Natural killer cell (primary cell): Measurements from ENCODE around the gene P2RY13. TPM values are rescaled to one million over a fixed set of nuclear protein-coding genes. Genes with fewer than 3 reads are reported as not detected.

Experiments
- ATAC-seq, 3 donors: fragments of 150-1000 bp in 2 of 3; fragments of 200-7000 bp in 1 of 3; cut with Tn5 transposase; 1 replicate in 1 of 3; 2 replicates in 2 of 3; pipeline ENCODE4 v1.10.0; 2021; ENCODE audit warnings: mild to moderate bottlenecking in 2 of 3, moderate library complexity in 2 of 3
- DNase-seq, 2 donors: peaks; one replicate each; pipeline versions ENCODE4 v3.0.0 to v3.0.0-alpha.2; 2013 to 2021; ENCODE audit warnings: mixed read lengths in 1 of 2
- H3K27ac ChIP-seq: one replicate; pipeline ENCODE4 v1.5.1; 2013; ENCODE audit warnings: mild to moderate bottlenecking, low read length
- H3K27me3 ChIP-seq: one replicate; pipeline ENCODE4 v1.6.1; 2013; ENCODE audit warnings: low read length; ENCODE audit not compliant: control insufficient read depth, insufficient read depth
- H3K36me3 ChIP-seq: one replicate; pipeline ENCODE4 v1.6.1; 2013; ENCODE audit warnings: low read length; ENCODE audit not compliant: control insufficient read depth, insufficient read depth
- H3K4me1 ChIP-seq: one replicate; pipeline ENCODE4 v1.6.1; 2013; ENCODE audit warnings: low read length; ENCODE audit not compliant: control insufficient read depth, insufficient read depth
- H3K4me3 ChIP-seq: one replicate; pipeline ENCODE4 v1.5.1; 2013; ENCODE audit warnings: low read length
- H3K9me3 ChIP-seq: one replicate; pipeline ENCODE4 v1.6.1; 2013; ENCODE audit warnings: low read length; ENCODE audit not compliant: control insufficient read depth, insufficient read depth
- H3K27ac Mint-ChIP-seq, 2 donors: one replicate each; pipeline ENCODE4 v1.8.0; 2022; ENCODE audit warnings: mild to moderate bottlenecking in 2 of 2, mixed read lengths in 2 of 2, moderate library complexity in 1 of 2
- H3K27me3 Mint-ChIP-seq, 2 donors: one replicate each; pipeline ENCODE4 v1.8.0; 2022; ENCODE audit warnings: low read depth in 2 of 2, mixed read lengths in 2 of 2
- H3K36me3 Mint-ChIP-seq: one replicate; pipeline ENCODE4 v1.8.0; 2022; ENCODE audit warnings: mixed read lengths
- H3K4me1 Mint-ChIP-seq, 2 donors: one replicate each; pipeline ENCODE4 v1.8.0; 2022; ENCODE audit warnings: mixed read lengths in 2 of 2
- H3K4me3 Mint-ChIP-seq: one replicate; pipeline ENCODE4 v1.8.0; 2022; ENCODE audit warnings: mild to moderate bottlenecking, moderate library complexity, mixed read lengths
- H3K9me3 Mint-ChIP-seq, 2 donors: one replicate each; pipeline ENCODE4 v1.8.0; 2022; ENCODE audit warnings: mixed read lengths in 2 of 2
- WGBS: methylation state at CpG from one replicate; pipeline ENCODE4 v1.1.7; 2013; ENCODE audit warnings: missing lambda C conversion rate; ENCODE audit not compliant: insufficient coverage; 5-methylcytosine and 5-hydroxymethylcytosine counted together
- intact Hi-C: fragments of 100-400 bp; cut with micrococcal nuclease; formaldehyde crosslinking; loops from one replicate; pipeline ENCODE4 v1.14.2; 2022
- total RNA-seq, 4 donors: library from RNA; stranded (reverse); fragments of 120-200 nt in 1 of 4; gene quantifications; one replicate each; pipeline versions ENCODE4 v1.2.3 to v1.2.4, GENCODE V29; 2013 to 2022
- TF ChIP-seq, protein P1 (sequence below): fragments of 200-600 bp; IDR thresholded peaks from one replicate; pipeline ENCODE4 v1.8.0; 2022; ENCODE audit warnings: antibody characterized with exemption

The P2RY13 gene
- total RNA-seq, 3 donors from 2014 or later (not counting 1 experiment from before 2014, with no cell fraction given), result 0.59 to 6.5 (median 0.88) TPM

DNA sequence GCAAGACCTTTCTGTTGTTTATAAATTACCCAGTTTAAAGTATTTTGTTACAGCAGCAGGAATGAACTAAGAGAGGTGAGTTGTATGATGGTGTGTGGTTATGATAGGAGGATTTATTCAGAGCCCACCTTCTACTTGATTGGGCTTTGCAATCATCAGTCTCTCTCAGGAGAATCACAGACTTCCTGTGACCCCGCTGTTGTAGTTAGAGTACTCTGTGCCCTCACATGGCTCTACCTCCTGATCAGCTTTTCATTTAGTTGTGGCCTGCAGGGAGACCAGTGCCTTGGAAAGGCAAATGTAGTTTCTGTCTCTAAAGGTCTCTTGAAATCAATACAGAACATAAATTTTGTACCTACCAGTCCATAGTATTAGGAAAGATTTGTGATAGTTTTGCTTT lies 43.4 kb downstream of the P2RY13 start:
- Histone ChIP-seq H3K27ac (no peak overlapping the region), H3K4me3 (no peak overlapping the region), H3K36me3 (no peaks in the 10 kb centered on the region), H3K9me3 (no peaks in the 10 kb centered on the region), H3K27me3 (no peaks in the 10 kb centered on the region), H3K4me1 (no peaks in the 10 kb centered on the region)
- H3K27ac Mint-ChIP-seq, result no peak overlapping the region
- peaks cover 0 to 2% of the 10 kb centered on the region in 2 donors for H3K27me3 Mint-ChIP-seq
- TF ChIP-seq, protein P1, sequence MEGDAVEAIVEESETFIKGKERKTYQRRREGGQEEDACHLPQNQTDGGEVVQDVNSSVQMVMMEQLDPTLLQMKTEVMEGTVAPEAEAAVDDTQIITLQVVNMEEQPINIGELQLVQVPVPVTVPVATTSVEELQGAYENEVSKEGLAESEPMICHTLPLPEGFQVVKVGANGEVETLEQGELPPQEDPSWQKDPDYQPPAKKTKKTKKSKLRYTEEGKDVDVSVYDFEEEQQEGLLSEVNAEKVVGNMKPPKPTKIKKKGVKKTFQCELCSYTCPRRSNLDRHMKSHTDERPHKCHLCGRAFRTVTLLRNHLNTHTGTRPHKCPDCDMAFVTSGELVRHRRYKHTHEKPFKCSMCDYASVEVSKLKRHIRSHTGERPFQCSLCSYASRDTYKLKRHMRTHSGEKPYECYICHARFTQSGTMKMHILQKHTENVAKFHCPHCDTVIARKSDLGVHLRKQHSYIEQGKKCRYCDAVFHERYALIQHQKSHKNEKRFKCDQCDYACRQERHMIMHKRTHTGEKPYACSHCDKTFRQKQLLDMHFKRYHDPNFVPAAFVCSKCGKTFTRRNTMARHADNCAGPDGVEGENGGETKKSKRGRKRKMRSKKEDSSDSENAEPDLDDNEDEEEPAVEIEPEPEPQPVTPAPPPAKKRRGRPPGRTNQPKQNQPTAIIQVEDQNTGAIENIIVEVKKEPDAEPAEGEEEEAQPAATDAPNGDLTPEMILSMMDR, result no peak
- 60% methylated on average over 1 of the region's 1 CpG for WGBS
- intact Hi-C loops, result no loop called here
- no peaks in the 10 kb centered on the region for H3K36me3 Mint-ChIP-seq
- DNase-seq, result no peak
- H3K9me3 Mint-ChIP-seq, result no peaks in the 10 kb centered on the region
- ATAC-seq, result no peak
- H3K4me3 Mint-ChIP-seq, result no peak overlapping the region
- H3K4me1 Mint-ChIP-seq, result no peaks in the 10 kb centered on the region

DNA sequence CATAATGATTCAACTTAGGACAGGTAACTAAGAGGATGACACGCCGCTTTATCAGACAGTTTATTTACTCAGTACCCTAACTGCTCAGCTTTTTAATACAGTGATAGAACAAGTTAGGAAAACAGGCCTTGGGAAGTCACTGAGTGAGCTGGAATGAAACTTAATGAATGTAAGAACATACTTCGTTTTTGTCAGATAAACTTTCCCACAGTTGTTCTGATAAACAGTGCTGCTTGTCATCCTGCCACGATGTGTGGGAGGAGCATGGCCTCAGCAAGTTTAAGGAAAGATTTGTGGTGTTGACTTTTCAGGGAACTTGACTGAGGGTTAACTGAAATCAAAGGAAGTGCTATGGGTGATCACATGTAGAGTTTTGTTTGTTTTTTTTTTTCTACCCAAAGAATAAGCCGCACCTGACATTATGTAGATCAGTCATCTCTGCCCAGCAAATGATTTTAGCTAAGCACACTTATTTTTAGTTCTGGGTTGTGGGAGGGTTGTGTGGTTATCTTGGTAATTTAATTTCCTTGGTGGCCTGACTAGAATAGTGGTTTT lies 45.4 kb downstream of the P2RY13 start:
- no peak overlapping the region for H3K4me3 Mint-ChIP-seq
- Histone ChIP-seq H3K9me3 (no peaks in the 10 kb centered on the region), H3K27ac (no peak overlapping the region), H3K4me3 (no peak overlapping the region), H3K4me1 (peaks cover 3% of the 10 kb centered on the region), H3K27me3 (no peaks in the 10 kb centered on the region), H3K36me3 (no peaks in the 10 kb centered on the region)
- H3K27ac Mint-ChIP-seq, result no peak overlapping the region
- 42% methylated on average over 4 of the region's 5 CpGs for whole genome bisulfite sequencing
- intact Hi-C loops, result loop anchor here (1.0 to 2.0 kb wide), 3 partner anchors 57 to 497 kb away; no protein-coding TSS in a partner anchor
- TF ChIP-seq, protein P1, result no peak
- no peak for ATAC-seq
- H3K4me1 Mint-ChIP-seq, result peaks cover 0 to 2% of the 10 kb centered on the region in 2 donors
- H3K27me3 Mint-ChIP-seq, result peaks cover 0 to 2% of the 10 kb centered on the region in 2 donors
- H3K36me3 Mint-ChIP-seq, result no peaks in the 10 kb centered on the region
- DNase-seq, result peak in 1 of 2 donors; percentile 16
- no peaks in the 10 kb centered on the region for H3K9me3 Mint-ChIP-seq

DNA sequence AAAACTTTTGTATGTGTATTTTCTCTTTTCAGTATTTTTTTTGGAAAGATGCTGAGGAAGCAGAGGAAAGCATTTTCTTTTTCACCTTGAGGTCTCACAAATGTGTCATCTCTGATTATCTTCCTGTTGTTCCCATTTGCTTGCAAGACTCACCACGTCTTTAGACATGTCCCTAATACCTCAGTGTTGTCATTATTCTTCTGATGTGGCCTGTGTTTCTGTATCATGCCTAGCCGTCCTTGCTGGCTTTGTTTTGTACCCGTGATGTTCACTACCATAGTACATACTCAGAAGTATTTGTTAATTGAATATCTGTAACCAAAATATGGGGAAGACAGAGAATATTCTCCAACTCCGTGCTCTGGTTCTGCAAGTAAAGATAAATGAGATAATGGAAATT lies 46.0 kb downstream of the P2RY13 start:
- Histone ChIP-seq H3K27me3 (no peaks in the 10 kb centered on the region), H3K9me3 (no peaks in the 10 kb centered on the region), H3K4me1 (peaks cover 3% of the 10 kb centered on the region), H3K36me3 (no peaks in the 10 kb centered on the region), H3K4me3 (no peak overlapping the region), H3K27ac (no peak overlapping the region)
- DNase-seq (peak in 1 of 2 donors; percentile 13), ATAC-seq (peak in 1 of 3 donors; percentile 26)
- 79% methylated on average over 1 of the region's 4 CpGs for WGBS
- peaks cover 0 to 2% of the 10 kb centered on the region in 2 donors for H3K27me3 Mint-ChIP-seq
- H3K4me3 Mint-ChIP-seq, result no peak overlapping the region
- TF ChIP-seq, protein P1, result no peak
- intact Hi-C loops, result loop anchor here (1.0 to 2.0 kb wide), 3 partner anchors 56 to 497 kb away; no protein-coding TSS in a partner anchor
- H3K9me3 Mint-ChIP-seq, result no peaks in the 10 kb centered on the region
- peaks cover 4 to 8% of the 10 kb centered on the region in 2 donors for H3K4me1 Mint-ChIP-seq
- no peaks in the 10 kb centered on the region for H3K36me3 Mint-ChIP-seq
- H3K27ac Mint-ChIP-seq, result no peak overlapping the region

DNA sequence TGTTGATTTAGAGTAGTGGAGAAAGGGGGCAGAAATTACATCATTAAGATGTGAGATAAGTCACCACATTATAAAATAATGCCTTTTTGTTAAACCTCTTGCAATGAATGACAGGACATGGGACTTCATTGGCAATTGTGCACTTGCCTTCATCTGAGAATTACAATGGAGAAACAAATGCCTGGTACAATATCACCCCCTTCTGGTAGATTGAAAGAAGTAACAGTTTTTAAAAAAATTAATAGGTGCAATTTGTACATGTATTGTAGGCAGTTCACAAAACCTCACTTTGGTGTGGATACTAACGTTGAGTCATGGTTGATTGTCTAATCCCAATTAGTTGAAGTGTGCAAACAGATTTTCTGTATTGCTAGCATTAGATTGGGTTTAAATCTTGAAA lies 46.4 kb downstream of the P2RY13 start:
- ATAC-seq (peak; percentile 71 to 82 (median 77)), DNase-seq (peak in 1 of 2 donors; percentile 81)
- no peak overlapping the region for H3K27ac ChIP-seq
- no peaks in the 10 kb centered on the region for H3K36me3 ChIP-seq
- Mint-ChIP-seq H3K4me1 (peaks cover 8 to 11% of the 10 kb centered on the region in 2 donors), H3K27ac (no peak overlapping the region), H3K4me3 (no peak overlapping the region), H3K36me3 (no peaks in the 10 kb centered on the region), H3K27me3 (peaks cover 0 to 2% of the 10 kb centered on the region in 2 donors), H3K9me3 (no peaks in the 10 kb centered on the region)
- 0% methylated on average over 1 of the region's 1 CpG for WGBS
- intact Hi-C loops, result loop anchor here (1.0 to 2.0 kb wide), 3 partner anchors 56 to 496 kb away; no protein-coding TSS in a partner anchor
- peaks cover 3% of the 10 kb centered on the region for H3K4me1 ChIP-seq
- no peak overlapping the region for H3K4me3 ChIP-seq
- TF ChIP-seq, protein P1, result peak; percentile 80
- no peaks in the 10 kb centered on the region for H3K27me3 ChIP-seq
- H3K9me3 ChIP-seq, result no peaks in the 10 kb centered on the region
